Stimulated activated naive CD4-positive, alpha-beta T cell treated with Interleukin-2 at 50 U/mL for 16 hours (primary cell): ENCODE results near the gene IGFBP5.

Source experiments
- DNase-seq: peaks from one replicate; lab custom pipeline; 2025; lab: John Stamatoyannopoulos, UW

Gene IGFBP5

GRCh38 chr2:216688731-216689340, 6.5 kb downstream of the IGFBP5 start:
- DNase-seq, result no peak

DNA sequence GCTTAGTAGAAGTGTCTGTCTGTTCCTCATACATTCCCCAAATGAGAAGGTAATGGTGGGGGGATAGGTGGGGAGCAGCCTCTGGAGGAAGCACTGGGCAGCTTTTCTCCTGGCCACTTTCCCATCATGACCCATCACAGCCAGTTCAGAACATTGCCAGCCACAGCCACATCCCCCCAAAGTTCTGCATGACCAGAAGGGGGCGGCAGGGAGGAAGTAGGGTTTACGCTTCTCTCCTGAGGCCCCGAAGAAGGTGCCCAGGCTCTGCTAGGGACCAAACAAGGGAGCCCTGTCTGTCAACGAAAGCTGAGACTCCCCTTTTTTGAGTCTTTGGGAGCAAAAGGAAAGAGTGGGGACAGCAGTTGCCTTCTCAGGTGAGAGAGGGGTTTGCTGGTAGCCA, 7.7 kb downstream of the IGFBP5 start:
- no peak for DNase-seq

DNA sequence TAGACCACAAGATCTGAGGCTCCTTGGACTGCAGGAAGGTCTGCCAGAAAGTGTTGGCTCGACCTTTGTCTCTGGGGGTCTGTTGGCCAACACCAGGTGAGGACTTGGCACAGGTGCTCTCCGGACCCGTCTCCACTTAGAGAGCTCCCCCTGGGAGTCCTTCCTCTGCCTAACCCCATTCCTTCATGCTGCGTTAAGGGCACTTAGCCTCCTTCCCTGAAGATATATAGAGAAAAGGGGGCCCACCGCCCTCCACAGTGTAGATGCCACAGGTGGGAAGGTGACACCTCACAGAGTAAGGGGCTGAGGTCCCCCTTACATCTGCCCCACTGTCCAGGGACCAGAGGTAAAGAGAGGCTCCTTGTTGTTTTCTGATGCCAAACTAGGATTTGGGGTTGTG, 8.2 kb downstream of the IGFBP5 start:
- no peak for DNase-seq

GRCh38 chr2:216685327-216685875, 9.9 kb downstream of the IGFBP5 start:
- no peak for DNase-seq

DNA sequence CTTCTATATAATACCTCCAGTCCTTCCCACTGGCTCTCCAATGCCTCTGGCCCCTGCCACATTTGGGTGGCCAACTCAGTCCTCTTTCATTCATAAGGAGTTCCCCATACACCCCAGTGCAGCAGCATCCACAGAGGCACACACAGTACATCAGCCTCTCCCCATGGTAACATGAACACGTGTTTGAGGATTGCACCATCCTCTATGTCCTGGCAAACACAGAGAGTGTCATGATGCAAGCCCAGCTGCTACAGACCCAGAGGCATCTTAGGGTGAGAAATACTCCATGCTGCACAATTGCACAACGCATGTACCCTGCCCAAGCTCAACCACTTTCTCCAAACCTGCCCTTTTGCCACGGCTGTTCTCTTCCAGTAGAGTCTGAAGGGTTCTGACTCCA, 11.5 kb downstream of the IGFBP5 start:
- no peak for DNase-seq

- no peak for DNase-seq
These were observed 13.7 kb downstream of the IGFBP5 start for GRCh38 chr2:216681683-216682082.

GRCh38 chr2:216680951-216681629, 14.3 kb downstream of the IGFBP5 start:
- DNase-seq, result no peak

DNA sequence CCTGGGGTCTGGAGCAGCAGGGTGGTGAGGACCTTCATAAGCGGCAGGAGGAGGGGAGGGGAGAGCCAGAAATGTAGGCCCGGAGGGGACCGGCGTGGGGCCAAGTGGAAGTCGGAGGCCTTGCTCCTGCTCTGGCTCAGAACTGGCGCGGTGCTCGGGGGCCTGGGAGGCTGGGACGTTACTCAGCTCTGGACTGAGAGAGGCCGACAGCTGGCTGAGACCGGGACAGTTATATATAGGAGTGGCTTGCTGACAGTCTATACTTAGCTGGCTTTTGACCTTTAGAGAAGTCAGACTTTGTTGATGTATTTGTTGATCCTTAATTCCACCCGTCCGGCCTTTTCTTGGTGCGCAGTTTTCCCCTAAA, 15.7 kb downstream of the IGFBP5 start:
- DNase-seq, result no peak

GRCh38 chr2:216678813-216679657, 16.3 kb downstream of the IGFBP5 start:
- no peak for DNase-seq

DNA sequence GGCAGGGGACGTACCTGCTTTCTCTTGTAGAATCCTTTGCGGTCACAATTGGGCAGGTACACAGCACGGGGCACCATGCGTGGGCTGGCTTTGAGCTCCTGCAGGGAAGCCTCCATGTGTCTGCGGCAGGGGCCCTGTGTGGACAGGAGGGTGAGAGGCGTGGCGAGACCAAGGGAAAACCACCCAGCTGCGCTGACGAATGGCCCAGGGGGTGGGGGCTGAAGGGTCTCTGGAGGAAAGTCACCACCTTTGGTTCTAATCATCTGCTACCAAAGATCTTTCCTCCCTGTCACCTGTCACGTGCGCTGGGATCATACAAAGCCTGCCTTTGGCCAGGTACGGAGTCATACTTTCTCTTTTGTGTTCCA, 17.3 kb downstream of the IGFBP5 start:
- no peak for DNase-seq

DNA sequence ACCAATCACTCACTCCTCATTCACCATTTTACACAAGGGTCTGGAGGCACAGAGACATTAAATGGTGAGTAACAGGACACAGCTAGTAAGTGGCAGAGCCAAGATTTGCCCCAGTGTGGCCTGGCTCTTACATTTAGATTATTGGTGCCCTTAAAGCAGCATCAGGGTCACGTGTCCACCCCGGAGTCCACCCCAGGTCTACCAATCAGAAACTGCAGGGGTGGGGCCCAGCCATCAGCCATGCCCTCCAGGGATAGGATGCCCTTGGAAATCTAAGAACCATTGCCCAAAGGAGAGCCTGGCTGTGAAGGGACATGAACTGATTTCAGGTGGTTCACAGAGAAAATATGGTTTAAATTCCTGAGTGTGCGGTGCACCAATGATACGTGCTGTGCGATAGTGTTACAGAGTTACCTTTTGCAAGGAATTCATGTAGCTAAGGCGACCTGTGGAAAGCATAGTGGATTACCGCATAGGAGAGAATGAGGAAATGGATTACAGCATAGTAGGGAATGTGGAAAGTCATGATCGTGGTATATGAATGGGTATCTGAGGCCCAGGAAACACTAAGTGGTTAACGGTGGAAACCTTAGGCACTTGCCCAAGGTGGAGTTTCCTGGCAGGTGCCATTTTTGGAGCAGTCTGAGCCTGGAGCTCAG, 17.8 kb downstream of the IGFBP5 start:
- no peak for DNase-seq

DNA sequence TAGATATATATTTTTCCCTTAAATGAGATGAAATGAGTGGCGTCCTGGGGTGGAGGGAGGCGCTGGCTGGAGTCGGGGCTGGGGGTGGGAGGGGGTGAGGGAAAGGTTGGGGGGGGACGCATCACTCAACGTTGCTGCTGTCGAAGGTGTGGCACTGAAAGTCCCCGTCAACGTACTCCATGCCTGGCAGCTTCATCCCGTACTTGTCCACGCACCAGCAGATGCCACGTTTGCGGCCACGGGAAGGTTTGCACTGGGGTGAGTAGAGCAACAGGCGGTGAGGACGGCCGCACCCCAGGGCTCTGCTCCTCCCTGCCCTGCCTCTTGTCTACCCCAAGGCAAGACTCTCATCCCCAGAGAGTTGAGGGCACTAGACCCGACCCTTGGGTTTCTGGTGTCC, 18.7 kb downstream of the IGFBP5 start:
- no peak for DNase-seq

- no peak for DNase-seq
These were observed 21.0 kb downstream of the IGFBP5 start for GRCh38 chr2:216674376-216674775.

- no peak for DNase-seq
These were observed 21.7 kb downstream of the IGFBP5 start for GRCh38 chr2:216673609-216674008.

- DNase-seq, result no peak
These were observed 22.3 kb downstream of the IGFBP5 start for GRCh38 chr2:216673021-216673420.

DNA sequence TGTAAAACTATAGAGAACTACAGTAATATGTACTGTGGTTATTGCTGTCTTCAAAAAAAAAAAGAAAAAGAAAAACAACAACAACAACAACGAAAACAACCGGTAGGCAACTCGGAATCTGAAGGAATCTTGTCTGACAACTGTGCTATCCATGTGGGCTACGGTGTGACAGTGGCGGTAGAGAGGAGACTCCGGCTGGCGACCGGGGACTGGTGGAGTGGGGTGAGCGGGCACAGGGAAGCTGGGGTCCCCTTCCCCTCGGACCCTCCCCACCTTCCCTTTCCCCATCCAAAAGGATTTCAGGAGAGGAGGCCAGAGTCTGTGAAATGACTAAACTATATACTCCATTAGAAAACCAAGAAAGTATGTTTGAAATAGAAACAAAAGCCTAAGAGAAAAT, 22.9 kb downstream of the IGFBP5 start:
- no peak for DNase-seq

GRCh38 chr2:216671791-216672343, 23.5 kb downstream of the IGFBP5 start:
- DNase-seq, result no peak

DNA sequence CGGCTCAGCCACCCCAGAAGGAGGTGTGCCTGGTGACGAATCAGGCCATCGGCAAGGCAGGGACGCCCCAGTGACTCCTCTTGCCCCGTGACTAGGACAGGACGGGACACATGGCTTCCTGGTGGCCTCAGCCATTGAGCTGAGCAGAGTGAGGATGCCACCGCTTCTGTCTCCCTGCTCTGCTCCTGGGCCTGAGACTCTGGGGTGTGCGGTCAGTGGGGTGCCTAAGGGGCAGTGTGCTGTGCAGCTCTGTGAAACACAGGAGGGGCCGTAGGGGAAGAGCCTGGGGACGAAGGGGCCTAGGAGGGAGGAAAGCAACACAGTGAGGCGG, 24.3 kb downstream of the IGFBP5 start:
- DNase-seq, result no peak

- DNase-seq, result no peak
These were observed 24.9 kb downstream of the IGFBP5 start for GRCh38 chr2:216670266-216671080.

DNA sequence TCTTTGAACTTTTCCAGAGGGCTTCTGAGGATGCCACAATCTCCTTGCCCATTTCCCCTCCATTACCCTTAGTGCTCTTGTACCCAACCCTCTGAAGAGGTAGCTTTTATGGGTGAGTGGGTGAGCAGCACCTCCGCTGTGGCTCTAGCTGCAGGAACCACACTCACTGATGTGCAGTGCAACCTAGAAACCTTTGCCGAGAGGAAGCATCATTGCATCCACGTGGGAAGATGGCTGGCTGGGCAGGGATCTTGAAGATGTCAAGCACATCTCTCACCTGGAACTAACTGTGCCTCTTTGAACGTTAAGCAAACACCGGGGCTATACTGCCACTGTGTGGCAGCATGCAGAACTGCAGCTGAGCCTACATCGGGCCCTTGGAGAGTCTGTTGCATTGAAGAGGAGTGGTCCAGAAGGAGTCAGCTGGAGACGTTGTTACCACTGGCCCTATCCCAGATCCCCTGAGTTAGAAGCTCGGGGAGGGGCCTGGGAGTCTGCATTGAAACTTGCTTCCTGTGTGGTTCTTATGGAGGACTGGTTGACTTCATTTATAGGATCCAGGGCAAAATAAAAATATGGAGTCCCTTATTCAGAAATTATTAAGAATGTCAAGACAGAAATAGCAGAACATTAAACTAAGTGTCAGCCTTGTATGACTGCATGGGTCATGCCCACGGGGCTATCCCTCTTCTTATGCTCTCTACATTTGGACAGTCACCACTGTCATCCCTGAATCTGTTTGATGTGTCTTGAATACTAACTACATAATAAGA, 28.7 kb downstream of the IGFBP5 start:
- peak; percentile 13 for DNase-seq

GRCh38 chr2:216665717-216666116, 29.6 kb downstream of the IGFBP5 start:
- DNase-seq, result no peak
